K562 (cell line): ENCODE results near the gene COL4A2. TPM values are rescaled to one million over a fixed set of nuclear protein-coding genes. Genes with fewer than 3 reads are reported as not detected.

Experiments used
- ATAC-seq: fragments of 200-7000 bp; cut with Tn5 transposase; 3 replicates; pipeline ENCODE4 v1.9.1; 2020; ENCODE audit warnings: moderate library complexity
- BruUV-seq: library from RNA; stranded (reverse); fragments of 400-500 nt; replicated peaks from 2 replicates; lab custom pipeline; 2021; lab: Mats Ljungman, UMichigan
- CTCF ChIA-PET: fragments of 300-600 bp; formaldehyde crosslinking; extraction: SDS; loops from one replicate; lab custom pipeline; 2021; ENCODE audit warnings: low intra/inter-chr PET ratio; lab: Yijun Ruan, JAX
- POLR2A ChIA-PET: fragments of 300-600, 350-650 bp; sonication (Branson Sonifier 250); formaldehyde crosslinking; extraction: SDS; loops from one replicate; lab custom pipeline; 2021; ENCODE audit warnings: antibody characterized with exemption, inconsistent platforms; lab: Yijun Ruan, JAX
- DNase-seq, 4 experiments: peaks; one replicate each; pipeline versions ENCODE4 v3.0.0 to v3.0.0-alpha.2; 2011 to 2018; ENCODE audit warnings: low spot score in 3 of 4, mixed read lengths in 3 of 4; ENCODE audit errors: extremely low read depth in 1 of 4
- FAIRE-seq: peaks from 2 replicates; lab custom pipeline; 2011; peaks lifted over from hg19 to GRCh38; lab: Jason Lieb, UNC
- H2AFZ ChIP-seq: 2 replicates; pipeline ENCODE4 v1.6.0; 2011; ENCODE audit warnings: low read depth, low read length, control low read depth, inconsistent platforms
- H3K27ac ChIP-seq: fragments of 200-600 bp; 3 replicates; pipeline ENCODE4 v1.8.0; 2011; ENCODE audit warnings: low read depth, mild to moderate bottlenecking, control low read depth, inconsistent platforms, low read length, moderate library complexity, mixed read lengths; ENCODE audit errors: extremely low read depth
- H3K27me3 ChIP-seq, 2 experiments: fragments of 300-600 bp in 1 of 2; 2 replicates in 1 of 2; 3 replicates in 1 of 2; pipeline versions ENCODE4 v1.6.0 to v1.8.0; 2011; ENCODE audit warnings: inconsistent platforms in 2 of 2, low read length in 2 of 2, mild to moderate bottlenecking in 1 of 2, mixed read lengths in 1 of 2, moderate library complexity in 1 of 2; ENCODE audit not compliant: control insufficient read depth in 2 of 2, insufficient read depth in 2 of 2
- H3K36me3 ChIP-seq: fragments of 300-600 bp; 3 replicates; pipeline ENCODE4 v1.8.0; 2011; ENCODE audit warnings: mild to moderate bottlenecking, low read length, inconsistent platforms; ENCODE audit not compliant: control insufficient read depth, insufficient read depth
- H3K4me1 ChIP-seq, 2 experiments: fragments of 200-600 bp in 1 of 2; replicated peaks in 1 of 2; 2 replicates in 1 of 2; 3 replicates in 1 of 2; pipeline versions ENCODE4 v1.5.1 to v1.8.0; 2011; ENCODE audit warnings: inconsistent platforms in 2 of 2, low read length in 2 of 2, mild to moderate bottlenecking in 1 of 2, mixed read lengths in 1 of 2, moderate library complexity in 1 of 2; ENCODE audit not compliant: control insufficient read depth in 2 of 2, insufficient read depth in 2 of 2
- H3K4me2 ChIP-seq: 2 replicates; pipeline ENCODE4 v1.6.1; 2011; ENCODE audit warnings: low read length, control low read depth, inconsistent platforms, mixed read lengths; ENCODE audit not compliant: insufficient read depth
- H3K4me3 ChIP-seq: fragments of 200-600 bp; sonication (generic), shearing (Covaris generic); 2 replicates; pipeline ENCODE4 v1.5.1; 2016; ENCODE audit warnings: control low read depth, inconsistent platforms
- H3K79me2 ChIP-seq: fragments of 200-600 bp; 3 replicates; pipeline ENCODE4 v1.8.0; 2011; ENCODE audit warnings: low read length, inconsistent platforms; ENCODE audit not compliant: control insufficient read depth, insufficient read depth
- H3K9ac ChIP-seq, 2 experiments: 2 replicates each; pipeline versions ENCODE4 v1.6.0 to v1.6.1; 2011; ENCODE audit warnings: low read depth in 2 of 2, low read length in 2 of 2, control low read depth in 1 of 2, inconsistent platforms in 1 of 2, mild to moderate bottlenecking in 1 of 2, mixed read lengths in 1 of 2; ENCODE audit not compliant: insufficient read depth in 1 of 2
- H3K9me1 ChIP-seq: one replicate; pipeline ENCODE4 v1.6.0; 2011; ENCODE audit warnings: inconsistent platforms, mild to moderate bottlenecking, low read length, moderate library complexity; ENCODE audit not compliant: control insufficient read depth, insufficient read depth
- H3K9me3 ChIP-seq: replicated peaks from 2 replicates; pipeline ENCODE4 v1.5.1; 2011; ENCODE audit warnings: low read depth, low read length, inconsistent platforms; ENCODE audit not compliant: control insufficient read depth, insufficient read depth
- H4K20me1 ChIP-seq: replicated peaks from 2 replicates; pipeline ENCODE4 v1.6.1; 2011; ENCODE audit warnings: low read length, inconsistent platforms, mixed read lengths; ENCODE audit not compliant: control insufficient read depth, insufficient read depth
- COPS2 ChIP-seq: fragments of 450-650 bp; conservative IDR thresholded peaks from 2 replicates; pipeline ENCODE4 v1.6.1; 2016; ENCODE audit warnings: mild to moderate bottlenecking, moderate library complexity
- EHMT2 ChIP-seq: fragments of 450-650 bp; IDR thresholded peaks from 2 replicates; pipeline ENCODE4 v1.6.1; 2018; ENCODE audit warnings: antibody characterized with exemption
- FOXK1 ChIP-seq: sonication (generic); formaldehyde crosslinking; IDR thresholded peaks from 2 replicates; pipeline ENCODE4 v1.8.0; 2022; ENCODE audit warnings: missing genetic modification reagents, mild to moderate bottlenecking, borderline replicate concordance
- GABPB2 ChIP-seq: fragments of 250-450 bp; sonication (Bioruptor Pico); conservative IDR thresholded peaks from 2 replicates; pipeline ENCODE4 v1.5.1; 2021; ENCODE audit warnings: mild to moderate bottlenecking
- HDAC1 ChIP-seq, 2 experiments: fragments of 450-650 bp; IDR thresholded peaks; 2 replicates each; pipeline ENCODE4 v1.6.1; 2016 to 2017; ENCODE audit warnings: inconsistent platforms in 1 of 2, mild to moderate bottlenecking in 1 of 2, moderate library complexity in 1 of 2
- JUND ChIP-seq, 2 experiments: IDR thresholded peaks; 2 replicates in 1 of 2; 3 replicates in 1 of 2; pipeline ENCODE4 v1.6.1; 2011; ENCODE audit warnings: borderline replicate concordance in 2 of 2, low read depth in 2 of 2, low read length in 2 of 2, improper control_type of control experiment in 1 of 2, missing biosample characterization in 1 of 2, missing genetic modification characterization in 1 of 2, missing genetic modification reagents in 1 of 2
- LEF1 ChIP-seq: fragments of 450-650 bp; IDR thresholded peaks from 2 replicates; pipeline ENCODE4 v1.6.1; 2016; ENCODE audit warnings: mild to moderate bottlenecking
- NR2C2 ChIP-seq, 2 experiments: fragments of 200-800 bp in 1 of 2; sonication (Bioruptor generic) in 1 of 2; sonication (generic) in 1 of 2; formaldehyde crosslinking in 1 of 2; IDR thresholded peaks; 2 replicates each; pipeline versions ENCODE4 v1.6.1 to v1.8.0; 2016 to 2022; ENCODE audit warnings: mild to moderate bottlenecking in 1 of 2, missing compliant biosample characterization in 1 of 2, missing genetic modification characterization in 1 of 2, missing genetic modification reagents in 1 of 2
- POLR2H ChIP-seq: IDR thresholded peaks from 2 replicates; pipeline ENCODE4 v1.6.1; 2016; ENCODE audit warnings: missing genetic modification characterization, low read depth, mild to moderate bottlenecking, control low read depth, missing compliant biosample characterization, moderate library complexity
- RBFOX2 ChIP-seq: fragments of 200-400 bp; formaldehyde crosslinking; IDR thresholded peaks from 2 replicates; pipeline ENCODE4 v1.6.1; 2017; ENCODE audit warnings: low read depth, mild to moderate bottlenecking, low read length, moderate library complexity
- RCOR1 ChIP-seq, 2 experiments: IDR thresholded peaks; 2 replicates each; pipeline ENCODE4 v1.6.1; 2012; ENCODE audit warnings: low read depth in 2 of 2, low read length in 2 of 2, borderline replicate concordance in 1 of 2, improper control_type of control experiment in 1 of 2
- SIX5 ChIP-seq, 2 experiments: IDR thresholded peaks; 2 replicates each; pipeline ENCODE4 v1.6.1; 2011; ENCODE audit warnings: low read length in 2 of 2, borderline replicate concordance in 1 of 2, low read depth in 1 of 2, mild to moderate bottlenecking in 1 of 2, moderate library complexity in 1 of 2; ENCODE audit not compliant: insufficient read depth in 1 of 2
- SLC30A9 ChIP-seq: fragments of 250-450 bp; sonication (Bioruptor Pico); IDR thresholded peaks from 2 replicates; pipeline ENCODE4 v1.8.0; 2022; ENCODE audit warnings: mild to moderate bottlenecking, moderate library complexity
- SRF ChIP-seq, 2 experiments: fragments of 250-450, 450-650 bp in 1 of 2; sonication (Bioruptor Pico) in 1 of 2; sonication (generic) in 1 of 2; formaldehyde crosslinking; IDR thresholded peaks; 2 replicates each; pipeline versions ENCODE4 v1.5.0 to v1.5.1; 2020 to 2022; ENCODE audit warnings: mild to moderate bottlenecking in 1 of 2, missing genetic modification reagents in 1 of 2
- STAT5A ChIP-seq: IDR thresholded peaks from 2 replicates; pipeline ENCODE4 v1.6.1; 2012; ENCODE audit warnings: low read length, inconsistent platforms, borderline replicate concordance
- TSC22D4 ChIP-seq: fragments of 450-650 bp; IDR thresholded peaks from 2 replicates; pipeline ENCODE4 v1.6.1; 2016; ENCODE audit warnings: missing genetic modification characterization, missing biosample characterization, control low read depth
- XRCC5 ChIP-seq: fragments of 200-400 bp; formaldehyde crosslinking; IDR thresholded peaks from 2 replicates; pipeline ENCODE4 v1.6.1; 2017; ENCODE audit warnings: low read depth, mild to moderate bottlenecking, low read length
- WGBS: fragments of 100-300 bp; shearing (Covaris generic); methylation state at CpG from one replicate; pipeline ENCODE4 v1.1.6; 2016; ENCODE audit warnings: low coverage, mixed read lengths; ENCODE audit not compliant: insufficient coverage; ENCODE audit errors: missing lambda C conversion rate; 5-methylcytosine and 5-hydroxymethylcytosine counted together
- in situ Hi-C: fragments of 300-500 bp; cut with MboI; formaldehyde crosslinking; loops from 4 replicates; pipeline ENCODE4 v1.15.0; 2018; ENCODE audit warnings: inconsistent platforms, mixed read lengths
- intact Hi-C: fragments of 100-400 bp; cut with micrococcal nuclease; formaldehyde crosslinking; loops from 2 replicates; pipeline ENCODE4 v1.14.2; 2022
- polyA plus RNA-seq, 8 experiments: library from polyadenylated mRNA; depleted of rRNA in 4 of 8; stranded (reverse) in 5 of 8; unstranded in 3 of 8; fragments of >200 nt; fragmentation: Nextera tagmentation in 2 of 8; fragmentation: Illumina TruSeq in 1 of 8; extraction: Ambion mirVana in 2 of 8; extraction: Trizol in 1 of 8; gene quantifications; 2 replicates each; pipeline versions ENCODE4 v1.2.1 to v1.2.3, GENCODE V29; 2011 to 2014; ENCODE audit warnings: inconsistent platforms in 1 of 8, missing spikeins in 1 of 8
- total RNA-seq, 7 experiments: library from RNA; depleted of rRNA in 6 of 7; stranded (reverse); fragments of >200 nt in 6 of 7; fragmentation: Illumina TruSeq in 2 of 7; extraction: Trizol in 2 of 7; gene quantifications; 2 replicates each; pipeline versions ENCODE4 v1.2.1 to v1.2.3, GENCODE V29; 2011 to 2021; ENCODE audit warnings: low replicate concordance in 1 of 7
- TF ChIP-seq, protein P1 (sequence below): fragments of 250-450 bp; sonication (Bioruptor Pico); IDR thresholded peaks from 2 replicates; pipeline ENCODE4 v1.8.0; 2021; ENCODE audit warnings: moderate library complexity, mild to moderate bottlenecking, inconsistent platforms
- TF ChIP-seq, protein P2 (sequence below): fragments of 450-650 bp; IDR thresholded peaks from 2 replicates; pipeline ENCODE4 v1.6.1; 2016; ENCODE audit warnings: mild to moderate bottlenecking

The COL4A2 gene
- total and polyA plus RNA-seq, 9 of the 15 experiments (the other 6 are each of a cell fraction or from before 2014, with no cell fraction given), result 0.13 to 15.2 (median 8.1) TPM

DNA sequence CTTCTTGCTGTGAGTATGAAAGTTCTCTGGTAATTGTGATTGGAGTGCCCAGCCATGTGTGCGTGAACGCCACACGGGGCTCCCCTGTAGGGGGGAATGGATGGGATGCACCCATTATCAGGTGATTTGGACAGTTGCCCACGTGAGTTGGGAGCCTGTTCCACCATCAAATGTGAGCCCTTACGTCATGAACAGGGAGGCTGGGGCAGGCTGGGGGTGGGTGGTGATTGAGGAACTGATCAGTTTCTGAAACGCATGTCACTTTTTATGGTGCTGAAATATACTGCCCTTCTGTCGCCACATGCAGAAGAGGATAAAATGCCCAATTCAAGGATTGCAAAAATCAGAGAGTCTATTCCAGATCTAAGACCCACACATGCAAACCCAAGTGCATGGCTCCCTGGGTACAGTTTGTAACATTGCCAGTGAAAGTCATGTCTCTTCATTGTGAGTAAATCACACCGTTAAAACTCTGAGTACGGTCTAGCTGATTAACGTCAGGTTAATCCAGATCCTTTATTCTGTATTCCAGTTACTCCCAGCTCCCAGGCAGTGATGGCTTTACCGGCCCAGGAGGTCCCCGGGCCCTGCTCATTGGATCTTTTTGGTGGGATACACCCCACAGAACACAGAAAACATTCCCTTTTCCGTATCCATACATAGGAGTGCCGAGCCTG is 164.2 kb downstream of the COL4A2 start (continued):
- TF ChIP-seq XRCC5, result no peak
- no peak for TF ChIP-seq HDAC1 (IDR thresholded peaks at IDR 0.05)
- TF ChIP-seq SIX5 (IDR thresholded peaks at IDR 0.05; ENCODE audit: borderline replicate concordance in 1 of 2, insufficient read depth in 1 of 2, low read depth in 1 of 2, low read length in 2 of 2), result no peak
- no peak for TF ChIP-seq TSC22D4 (tag)
- TF ChIP-seq STAT5A, result no peak
- no peak for TF ChIP-seq GABPB2
- no peak for TF ChIP-seq COPS2
- no peak for TF ChIP-seq RBFOX2
- TF ChIP-seq POLR2H (tag), result no peak

DNA sequence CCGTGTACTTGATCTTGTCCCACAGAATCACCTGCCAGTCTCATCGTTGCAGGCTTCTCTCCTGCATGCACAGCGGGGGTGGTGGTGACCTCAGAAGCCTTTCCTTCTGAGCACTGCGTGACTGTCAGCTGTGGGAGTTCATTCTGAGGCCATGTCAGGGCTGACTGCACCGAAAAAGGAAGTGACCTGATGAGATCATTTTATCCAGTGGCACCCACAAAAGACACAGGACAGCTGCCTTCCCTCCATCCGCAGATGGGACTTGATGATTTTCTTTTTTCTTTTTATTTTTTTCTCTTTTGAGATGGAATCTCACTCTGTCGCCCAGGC is 164.7 kb downstream of the COL4A2 start:
- Histone ChIP-seq H4K20me1 (no peaks in the 10 kb centered on the region), H3K4me3 (no peak overlapping the region), H3K4me2 (0 out of 2 replicates have a peak overlapping the region, but pooled peaks have one; percentile 3), H3K9ac (no peak overlapping the region), H3K9me1 (no peaks in the 10 kb centered on the region), H3K27ac (no peak overlapping the region), H2AFZ (0 out of 2 replicates have a peak overlapping the region, but pooled peaks have one; percentile 14), H3K4me1 (peaks cover 30 to 42% of the 10 kb centered on the region in 2 experiments), H3K9me3 (no peaks in the 10 kb centered on the region), H3K27me3 (peaks cover 0 to 8% of the 10 kb centered on the region in 2 experiments; a peak in 2 of 5 replicates), H3K36me3 (no peaks in the 10 kb centered on the region), H3K79me2 (no peaks in the 10 kb centered on the region)
- DNase-seq, result peak; percentile 54 to 75 (median 61)
- WGBS, result 0% methylated on average over 5 of the region's 7 CpGs
- ChIA-PET CTCF (no interaction called here), POLR2A (no interaction called here)
- intact Hi-C loops (loop anchor here (2.0 kb wide), 1 partner anchor 33 kb away; no protein-coding TSS in a partner anchor), in situ Hi-C loops (no loop called here)
- peak; percentile 84 for ATAC-seq
- no TSS peak for BruUV-seq
- FAIRE-seq, result peak; percentile 91
- TF ChIP-seq FOXK1 (CRISPR knock-in tag), result no peak
- TF ChIP-seq EHMT2, result no peak
- TF ChIP-seq, protein P1, sequence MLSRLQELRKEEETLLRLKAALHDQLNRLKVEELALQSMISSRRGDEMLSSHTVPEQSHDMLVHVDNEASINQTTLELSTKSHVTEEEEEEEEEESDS (CRISPR knock-in tag), result no peak
- 0 out of 2 replicates have a peak, but pooled peaks have one; percentile 36 for TF ChIP-seq LEF1
- peak in 1 of 2 experiments; percentile 52; a peak in 1 of 4 replicates for TF ChIP-seq SRF (CRISPR knock-in tag; IDR thresholded peaks at IDR 0.05)
- TF ChIP-seq, protein P2, sequence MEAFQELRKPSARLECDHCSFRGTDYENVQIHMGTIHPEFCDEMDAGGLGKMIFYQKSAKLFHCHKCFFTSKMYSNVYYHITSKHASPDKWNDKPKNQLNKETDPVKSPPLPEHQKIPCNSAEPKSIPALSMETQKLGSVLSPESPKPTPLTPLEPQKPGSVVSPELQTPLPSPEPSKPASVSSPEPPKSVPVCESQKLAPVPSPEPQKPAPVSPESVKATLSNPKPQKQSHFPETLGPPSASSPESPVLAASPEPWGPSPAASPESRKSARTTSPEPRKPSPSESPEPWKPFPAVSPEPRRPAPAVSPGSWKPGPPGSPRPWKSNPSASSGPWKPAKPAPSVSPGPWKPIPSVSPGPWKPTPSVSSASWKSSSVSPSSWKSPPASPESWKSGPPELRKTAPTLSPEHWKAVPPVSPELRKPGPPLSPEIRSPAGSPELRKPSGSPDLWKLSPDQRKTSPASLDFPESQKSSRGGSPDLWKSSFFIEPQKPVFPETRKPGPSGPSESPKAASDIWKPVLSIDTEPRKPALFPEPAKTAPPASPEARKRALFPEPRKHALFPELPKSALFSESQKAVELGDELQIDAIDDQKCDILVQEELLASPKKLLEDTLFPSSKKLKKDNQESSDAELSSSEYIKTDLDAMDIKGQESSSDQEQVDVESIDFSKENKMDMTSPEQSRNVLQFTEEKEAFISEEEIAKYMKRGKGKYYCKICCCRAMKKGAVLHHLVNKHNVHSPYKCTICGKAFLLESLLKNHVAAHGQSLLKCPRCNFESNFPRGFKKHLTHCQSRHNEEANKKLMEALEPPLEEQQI, result no peak
- TF ChIP-seq SLC30A9 (CRISPR knock-in tag), result no peak
- peak in 1 of 2 experiments; percentile 38; a peak in 2 of 4 replicates for TF ChIP-seq RCOR1 (IDR thresholded peaks at IDR 0.05; ENCODE audit: borderline replicate concordance in 1 of 2, low read depth in 2 of 2, low read length in 2 of 2)
- no peak for TF ChIP-seq NR2C2 (CRISPR knock-in tag; IDR thresholded peaks at IDR 0.05)
- peak; percentile 71 for TF ChIP-seq NR2C2 (tag; IDR thresholded peaks at IDR 0.05)
- TF ChIP-seq JUND (IDR thresholded peaks at IDR 0.05; ENCODE audit: borderline replicate concordance, low read depth, low read length), result peak; percentile 91
- TF ChIP-seq JUND (tag; IDR thresholded peaks at IDR 0.05; ENCODE audit: borderline replicate concordance, low read depth, low read length), result peak; percentile 93; the same call in 2 of the 3 replicates
